HT-29 (cell line): ENCODE results near the gene DISP3. TPM values are rescaled to one million over a fixed set of nuclear protein-coding genes. Genes with fewer than 3 reads are reported as not detected.

ENCODE experiments used
- DNase-seq: peaks from one replicate; pipeline ENCODE4 v3.0.0-alpha.2; 2015; ENCODE audit warnings: low spot score
- total RNA-seq: library from RNA; depleted of rRNA; stranded (reverse); fragments of >200 nt; shearing (Covaris generic); gene quantifications from 2 replicates; pipeline ENCODE4 v1.2.3, GENCODE V29; 2014

The DISP3 gene
- total RNA-seq, 1 experiment from 2014 or later: 0.05 TPM

DNA sequence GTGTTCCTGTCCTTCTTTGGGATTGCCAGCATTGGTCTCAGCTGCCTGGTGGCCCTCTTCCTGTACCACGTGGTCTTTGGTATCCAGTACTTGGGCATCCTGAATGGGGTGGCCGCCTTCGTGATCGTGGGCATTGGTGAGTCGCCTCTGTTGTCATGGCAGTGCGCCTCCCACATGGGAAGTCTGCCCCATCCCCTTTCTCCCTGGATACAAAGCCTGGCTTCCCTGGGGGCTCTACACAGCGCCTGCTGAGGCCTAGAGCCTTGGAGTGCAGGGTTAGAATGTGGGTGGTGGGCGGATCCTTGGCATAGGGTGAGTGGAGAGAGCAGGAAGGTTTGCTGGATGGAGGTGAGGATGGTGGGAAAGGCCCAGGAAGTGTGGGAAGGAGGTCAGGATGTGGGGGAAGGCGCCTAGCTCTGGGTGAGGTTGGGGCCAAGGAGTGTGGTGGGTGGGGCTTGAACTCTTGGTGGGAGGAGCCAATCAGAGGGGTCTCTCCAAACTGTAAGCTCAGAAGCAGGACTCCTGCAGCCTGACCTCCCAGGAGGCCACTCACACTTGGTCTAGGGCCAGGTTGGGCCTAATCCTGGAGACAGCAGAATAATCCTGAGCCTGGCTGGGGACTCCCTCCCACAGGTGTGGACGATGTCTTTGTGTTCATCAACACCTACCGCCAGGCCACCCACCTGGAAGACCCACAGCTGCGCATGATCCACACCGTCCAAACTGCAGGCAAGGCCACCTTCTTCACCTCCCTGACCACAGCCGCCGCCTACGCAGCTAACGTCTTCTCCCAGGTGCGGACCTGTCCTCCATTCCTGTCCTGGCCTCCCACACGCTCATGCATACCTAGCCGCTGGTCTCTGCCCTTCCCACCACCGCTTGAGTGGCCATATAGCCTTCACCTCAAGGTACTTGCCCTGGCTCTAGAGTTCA, 36.7 kb downstream of the DISP3 start:
- no peak for DNase-seq

DNA sequence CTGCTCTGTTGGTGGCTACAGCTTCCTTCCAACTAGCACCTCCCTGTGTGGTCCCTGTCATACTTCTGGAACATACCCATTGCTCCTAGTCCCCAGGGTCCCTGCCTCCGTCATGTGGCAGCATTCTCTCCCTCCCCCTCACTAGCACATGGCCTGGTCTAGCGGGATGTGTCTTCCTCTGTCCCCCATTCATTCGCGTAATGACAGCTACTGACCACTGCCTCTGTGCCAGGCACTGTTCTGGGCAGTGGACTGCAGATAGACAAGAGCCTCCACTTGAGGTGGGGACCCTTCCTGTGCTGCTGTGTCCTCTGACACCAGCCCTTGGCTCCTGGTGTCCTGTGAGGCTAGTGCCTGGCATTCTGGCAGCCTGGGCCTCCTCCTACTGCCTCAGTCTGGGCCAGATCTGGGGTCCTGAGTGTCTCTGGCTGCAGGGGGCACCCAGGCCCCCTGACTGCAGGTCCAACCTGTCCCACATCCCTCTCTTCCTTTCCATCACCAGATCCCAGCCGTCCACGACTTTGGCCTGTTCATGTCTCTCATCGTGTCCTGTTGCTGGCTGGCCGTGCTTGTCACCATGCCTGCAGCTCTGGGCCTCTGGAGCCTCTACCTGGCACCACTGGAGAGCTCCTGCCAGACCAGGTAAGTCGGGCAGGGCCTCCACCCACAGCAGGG, 38.1 kb downstream of the DISP3 start:
- no peak for DNase-seq

DNA sequence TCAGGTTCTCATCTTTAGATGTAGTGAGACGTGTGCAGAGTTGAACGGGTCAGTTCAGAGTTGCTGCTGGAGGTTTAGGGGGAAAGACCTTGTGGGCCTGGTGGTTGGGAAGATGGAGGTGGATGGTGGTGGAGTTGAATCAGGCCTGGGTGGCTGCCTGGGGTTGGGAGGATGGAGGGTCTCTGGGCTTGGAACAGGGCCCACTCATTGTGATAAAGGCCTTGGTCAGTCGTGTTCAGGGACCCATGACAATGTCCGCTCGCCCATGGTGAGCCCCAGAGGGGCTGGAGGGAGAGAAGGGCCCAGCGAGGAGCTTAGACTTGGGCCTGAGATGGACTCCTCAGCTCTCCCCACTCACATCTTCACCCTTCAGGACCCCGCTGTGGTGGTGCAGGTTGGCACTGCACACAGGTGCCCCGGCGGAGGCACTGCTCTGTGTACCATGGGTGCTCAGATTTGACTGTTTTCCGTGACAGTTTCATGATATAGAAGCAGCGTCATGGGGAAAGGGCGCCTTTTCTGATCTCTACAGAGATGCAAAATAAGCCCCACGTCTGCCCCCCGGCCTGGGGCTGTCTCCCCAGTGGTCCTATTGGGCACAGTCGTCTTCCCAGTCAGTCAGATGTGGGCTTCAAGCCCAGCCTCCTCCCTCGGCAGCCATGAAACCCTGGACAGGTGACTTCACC, 39.2 kb downstream of the DISP3 start:
- no peak for DNase-seq

DNA sequence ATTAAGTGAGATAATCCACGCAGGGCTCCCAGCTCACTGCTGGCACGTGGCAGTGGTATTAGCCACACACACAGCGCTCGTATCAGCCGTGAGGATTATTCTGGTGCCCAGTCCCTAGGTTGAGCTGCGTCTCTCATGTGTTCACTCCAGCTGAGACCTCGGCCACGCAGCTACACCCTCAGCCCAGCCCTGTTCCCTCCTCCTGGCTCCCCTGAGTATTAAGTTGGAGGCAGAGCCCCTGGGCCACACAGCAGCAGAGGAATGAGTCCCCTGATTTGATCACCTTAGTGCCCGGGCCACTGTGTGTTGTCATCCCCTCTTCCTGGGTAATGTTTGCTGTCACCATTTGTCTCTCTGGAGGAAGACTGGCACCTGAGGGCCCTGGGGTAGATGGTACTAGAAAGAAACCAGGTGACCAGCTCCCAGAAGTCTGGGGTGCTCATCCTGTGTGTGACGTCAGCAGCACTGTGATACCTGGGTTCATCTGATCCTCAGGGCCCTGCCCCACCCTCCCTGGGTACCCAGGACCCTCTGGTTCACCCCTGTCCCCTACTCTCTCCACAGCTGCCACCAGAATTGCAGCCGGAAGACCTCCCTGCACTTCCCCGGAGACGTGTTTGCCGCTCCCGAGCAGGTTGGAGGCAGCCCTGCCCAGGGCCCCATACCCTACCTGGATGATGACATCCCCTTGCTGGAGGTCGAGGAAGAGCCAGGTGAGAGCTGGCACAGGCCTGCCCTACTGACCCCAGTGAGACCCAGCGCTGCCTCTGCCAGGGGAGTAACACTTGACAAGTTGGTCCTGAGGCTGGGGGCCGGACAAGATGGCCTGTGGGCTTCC, 40.1 kb downstream of the DISP3 start:
- no peak for DNase-seq

DNA sequence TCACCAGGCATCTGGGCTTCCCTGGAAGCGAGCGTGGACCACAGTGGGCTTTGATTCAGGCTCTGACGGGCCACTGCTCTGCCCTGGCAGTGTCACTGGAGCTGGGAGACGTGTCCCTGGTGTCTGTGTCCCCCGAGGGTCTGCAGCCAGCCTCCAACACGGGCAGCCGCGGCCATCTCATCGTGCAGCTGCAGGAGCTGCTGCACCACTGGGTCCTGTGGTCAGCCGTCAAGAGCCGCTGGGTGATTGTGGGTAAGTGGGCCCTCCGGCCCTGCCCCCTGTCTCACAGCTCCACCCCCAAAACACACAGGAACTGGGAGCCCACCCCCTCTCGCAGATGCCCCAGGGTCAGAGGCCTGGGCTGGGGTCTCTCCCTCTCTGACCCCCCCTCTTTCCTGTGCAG, 40.7 kb downstream of the DISP3 start:
- DNase-seq: no peak

DNA sequence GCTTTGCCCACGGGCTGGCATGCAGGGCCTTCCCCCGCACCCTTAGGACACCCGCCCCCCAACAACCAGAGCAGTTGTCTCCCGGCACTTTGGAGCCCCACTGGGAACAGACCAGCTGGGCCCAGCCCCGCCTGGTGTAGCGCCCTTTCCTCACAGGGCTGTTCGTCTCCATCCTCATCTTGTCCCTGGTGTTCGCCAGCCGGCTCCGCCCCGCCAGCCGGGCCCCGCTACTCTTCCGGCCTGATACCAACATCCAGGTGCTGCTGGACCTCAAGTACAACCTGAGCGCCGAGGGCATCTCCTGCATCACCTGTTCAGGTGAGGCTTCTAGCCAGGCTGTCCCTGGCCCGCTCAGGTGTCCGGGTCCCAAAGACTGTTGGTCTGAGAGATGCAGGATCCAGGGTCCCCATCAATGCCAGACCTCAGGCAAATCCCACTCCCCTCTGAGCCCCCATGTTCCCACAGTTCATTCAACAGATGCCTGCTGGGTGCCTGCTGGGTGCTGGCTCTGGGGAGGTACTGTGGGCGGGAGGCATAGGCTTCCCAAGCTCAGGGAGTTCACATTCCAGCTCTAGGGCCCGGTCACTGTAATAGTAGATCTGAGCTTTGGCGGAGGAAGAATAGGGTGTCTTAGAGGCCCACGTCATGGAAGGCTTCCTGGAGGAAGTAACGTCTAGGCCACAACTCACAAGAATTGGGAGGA, 41.7 kb downstream of the DISP3 start:
- no peak for DNase-seq

DNA sequence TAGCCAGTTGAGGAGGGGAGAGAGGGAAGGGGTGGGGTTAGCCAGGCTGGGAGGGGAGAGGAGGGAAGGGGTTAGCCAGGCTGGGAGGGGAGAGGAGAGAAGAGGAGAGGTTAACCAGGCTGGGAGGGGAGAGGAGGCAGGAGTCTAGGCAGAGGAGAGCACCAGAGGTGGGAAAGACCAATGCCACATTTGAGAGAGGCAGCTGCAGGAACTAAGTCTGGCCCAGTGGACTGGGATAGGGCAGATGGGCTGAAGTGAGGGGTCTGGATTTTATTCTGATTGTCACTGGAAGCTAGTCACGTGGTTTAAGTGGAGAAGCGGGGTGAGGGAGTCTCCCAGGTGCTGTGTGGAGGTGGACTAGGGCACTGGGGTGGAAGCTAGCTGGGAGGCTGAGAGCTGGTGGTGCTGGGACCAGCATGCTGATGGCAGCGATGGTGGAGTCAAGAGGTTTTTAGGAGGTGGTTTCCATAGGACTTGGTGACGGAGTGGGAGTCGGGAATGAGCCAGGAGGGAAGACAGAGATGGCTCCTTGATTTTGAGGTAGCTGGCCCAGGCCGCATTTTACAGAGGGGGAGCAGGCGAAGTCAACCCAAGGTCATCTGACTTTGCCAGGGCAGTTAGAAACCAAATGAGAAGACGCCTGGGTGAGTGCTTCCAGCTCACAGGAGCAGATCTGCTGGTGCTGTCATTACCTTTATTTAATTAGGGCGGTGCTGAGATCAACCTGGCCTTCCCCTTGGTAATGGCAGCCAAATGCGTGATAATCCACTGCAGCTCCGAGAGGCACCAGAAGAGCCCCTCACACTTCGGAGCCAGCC, 42.8 kb downstream of the DISP3 start:
- DNase-seq: no peak

DNA sequence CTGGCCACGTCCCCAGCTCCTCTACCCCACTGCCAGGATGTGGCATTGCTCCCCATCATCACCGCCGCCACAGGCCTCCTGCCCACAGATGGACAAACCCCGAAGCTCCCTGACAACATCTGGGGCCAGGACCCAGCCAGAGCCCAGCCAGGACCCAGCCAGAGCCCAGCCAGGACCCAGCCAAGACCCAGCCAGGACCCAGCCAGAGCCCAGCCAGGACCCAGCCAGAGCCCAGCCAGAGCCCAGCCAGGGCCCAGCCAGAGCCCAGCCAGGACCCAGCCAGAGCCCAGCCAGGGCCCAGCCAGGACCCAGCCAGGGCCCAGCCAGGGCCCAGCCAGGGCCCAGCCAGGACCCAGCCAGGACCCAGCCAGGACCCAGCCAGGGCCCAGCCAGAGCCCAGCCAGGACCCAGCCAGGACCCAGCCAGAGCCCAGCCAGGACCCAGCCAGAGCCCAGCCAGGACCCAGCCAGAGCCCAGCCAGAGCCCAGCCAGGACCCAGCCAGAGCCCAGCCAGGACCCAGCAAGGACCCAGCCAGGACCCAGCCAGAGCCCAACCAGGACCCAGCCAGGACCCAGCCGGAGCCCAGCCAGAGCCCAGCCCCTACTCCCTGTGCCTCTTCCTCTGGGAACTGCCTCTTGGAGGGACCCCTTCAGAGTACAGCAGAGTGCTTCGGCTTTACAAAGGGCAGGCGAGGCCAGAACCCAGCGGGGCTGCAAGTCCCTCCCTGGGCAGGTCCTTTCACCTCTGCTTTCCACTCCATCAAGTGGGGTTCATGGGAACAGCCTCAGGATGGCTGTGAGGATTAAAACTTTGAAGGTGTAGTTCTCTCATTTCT, 43.7 kb downstream of the DISP3 start:
- no peak for DNase-seq

DNA sequence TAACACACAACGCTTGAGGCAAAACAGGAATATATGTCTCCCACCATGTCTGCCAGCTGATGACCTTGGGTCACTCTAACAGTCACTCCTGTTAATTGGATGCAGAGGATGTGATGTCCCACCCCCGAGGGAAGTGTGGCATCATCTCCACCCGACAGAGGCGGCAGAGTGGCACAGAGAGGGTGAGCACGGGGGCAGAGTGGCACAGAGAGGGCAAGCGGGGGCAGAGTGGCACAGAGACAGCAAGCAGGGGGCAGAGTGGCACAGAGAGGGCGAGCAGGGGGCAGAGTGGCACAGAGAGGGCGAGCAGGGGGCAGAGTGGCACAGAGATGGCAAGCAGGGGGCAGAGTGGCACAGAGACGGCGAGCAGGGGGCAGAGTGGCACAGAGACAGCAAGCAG, 44.3 kb downstream of the DISP3 start:
- DNase-seq: no peak

DNA sequence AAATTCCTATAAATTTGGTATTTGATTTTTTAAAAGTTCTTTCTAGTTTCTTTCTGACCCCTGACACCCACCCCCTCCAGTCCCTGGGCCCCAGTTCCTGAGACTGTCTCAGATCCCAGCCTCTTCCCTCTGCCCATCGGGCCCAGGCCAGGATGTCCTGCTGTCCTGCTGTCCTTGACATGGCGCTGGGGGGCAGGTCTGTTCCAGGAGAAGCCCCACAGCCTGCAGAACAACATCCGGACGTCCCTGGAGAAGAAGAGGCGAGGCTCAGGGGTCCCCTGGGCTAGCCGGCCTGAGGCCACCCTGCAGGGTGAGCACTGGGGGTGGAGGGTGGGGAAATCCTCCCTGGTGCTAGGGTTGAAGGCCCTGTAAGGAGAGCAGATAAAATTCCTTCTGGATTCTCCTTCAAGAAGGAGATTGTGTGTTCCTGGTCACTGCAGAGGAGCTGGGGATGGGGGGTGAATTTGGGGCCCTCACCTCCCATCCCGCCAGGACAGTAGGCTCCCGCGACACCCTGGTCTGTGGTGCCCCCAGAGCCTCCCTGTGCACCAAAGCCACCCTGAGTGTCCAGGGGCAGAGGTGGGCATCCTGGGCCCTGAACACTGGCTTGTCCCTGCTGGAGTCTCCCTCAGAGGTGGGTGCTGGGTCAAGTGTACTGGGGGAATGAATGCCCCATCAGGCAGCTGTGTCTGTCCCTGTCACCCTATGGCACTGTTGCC, 45.0 kb downstream of the DISP3 start:
- no peak for DNase-seq

DNA sequence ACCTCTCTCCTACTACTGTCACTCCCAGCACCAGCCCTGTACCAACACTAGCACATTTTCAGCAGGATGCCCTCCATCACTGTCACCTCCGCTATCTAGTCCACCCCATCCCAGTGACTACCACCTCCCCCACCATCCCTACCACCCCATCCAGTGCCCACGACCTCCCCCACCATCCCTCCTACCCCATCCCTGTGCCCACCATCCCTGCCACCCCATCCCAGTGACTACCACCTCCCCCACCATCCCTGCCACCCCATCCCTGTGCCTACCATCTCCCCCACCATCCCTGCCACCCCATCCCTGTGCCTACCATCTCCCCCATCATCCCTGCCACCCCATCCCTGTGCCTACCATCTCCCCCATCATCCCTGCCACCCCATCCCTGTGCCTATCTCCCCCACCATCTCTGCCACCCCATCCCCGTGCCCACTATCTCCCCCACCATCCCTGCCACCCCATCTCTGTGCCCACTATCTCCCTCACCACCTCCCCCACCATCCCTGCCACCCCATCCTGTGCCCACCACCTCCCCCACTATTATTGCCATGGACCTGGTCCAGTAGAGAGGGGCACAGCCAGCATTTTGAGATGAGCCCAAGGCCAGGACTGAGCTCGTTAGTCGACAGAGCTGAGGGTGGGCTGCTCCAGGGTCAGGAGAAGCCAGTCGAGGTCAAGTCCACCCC, 45.7 kb downstream of the DISP3 start:
- no peak for DNase-seq

DNA sequence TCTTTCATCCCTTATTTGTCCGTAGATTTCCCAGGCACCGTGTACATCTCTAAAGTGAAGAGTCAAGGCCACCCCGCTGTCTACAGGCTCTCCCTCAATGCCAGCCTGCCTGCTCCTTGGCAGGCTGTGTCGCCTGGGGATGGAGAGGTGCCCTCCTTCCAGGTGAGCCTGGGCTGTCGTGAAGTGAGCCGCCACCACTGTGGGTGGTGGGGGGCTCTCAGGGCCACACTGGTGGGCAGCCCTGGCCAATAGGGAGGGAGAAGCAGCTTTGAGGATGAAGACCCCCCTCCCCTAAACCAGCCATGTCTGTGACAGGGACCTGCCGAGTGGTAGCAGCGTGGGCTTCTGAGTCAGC, 46.2 kb downstream of the DISP3 start:
- no peak for DNase-seq

DNA sequence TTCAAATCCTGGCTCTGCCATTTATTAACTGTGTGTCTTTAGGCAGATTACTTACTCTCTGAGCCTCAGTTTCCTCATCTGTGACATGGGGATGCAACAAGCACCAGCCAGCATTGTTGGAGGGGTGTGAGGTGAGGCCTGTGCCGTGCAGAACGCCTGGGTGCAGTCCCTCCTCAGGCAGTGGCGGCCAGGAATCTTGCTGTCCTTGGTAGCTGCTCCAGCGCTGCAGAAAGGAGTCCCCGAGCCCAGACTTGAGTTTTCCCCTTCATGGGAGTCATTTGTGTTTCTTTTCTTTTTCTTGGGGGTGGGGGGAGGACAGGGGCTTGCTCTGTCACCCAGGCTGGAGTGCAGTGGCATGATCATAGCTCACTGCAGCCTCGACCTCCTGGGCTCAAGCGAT, 46.6 kb downstream of the DISP3 start:
- no peak for DNase-seq

DNA sequence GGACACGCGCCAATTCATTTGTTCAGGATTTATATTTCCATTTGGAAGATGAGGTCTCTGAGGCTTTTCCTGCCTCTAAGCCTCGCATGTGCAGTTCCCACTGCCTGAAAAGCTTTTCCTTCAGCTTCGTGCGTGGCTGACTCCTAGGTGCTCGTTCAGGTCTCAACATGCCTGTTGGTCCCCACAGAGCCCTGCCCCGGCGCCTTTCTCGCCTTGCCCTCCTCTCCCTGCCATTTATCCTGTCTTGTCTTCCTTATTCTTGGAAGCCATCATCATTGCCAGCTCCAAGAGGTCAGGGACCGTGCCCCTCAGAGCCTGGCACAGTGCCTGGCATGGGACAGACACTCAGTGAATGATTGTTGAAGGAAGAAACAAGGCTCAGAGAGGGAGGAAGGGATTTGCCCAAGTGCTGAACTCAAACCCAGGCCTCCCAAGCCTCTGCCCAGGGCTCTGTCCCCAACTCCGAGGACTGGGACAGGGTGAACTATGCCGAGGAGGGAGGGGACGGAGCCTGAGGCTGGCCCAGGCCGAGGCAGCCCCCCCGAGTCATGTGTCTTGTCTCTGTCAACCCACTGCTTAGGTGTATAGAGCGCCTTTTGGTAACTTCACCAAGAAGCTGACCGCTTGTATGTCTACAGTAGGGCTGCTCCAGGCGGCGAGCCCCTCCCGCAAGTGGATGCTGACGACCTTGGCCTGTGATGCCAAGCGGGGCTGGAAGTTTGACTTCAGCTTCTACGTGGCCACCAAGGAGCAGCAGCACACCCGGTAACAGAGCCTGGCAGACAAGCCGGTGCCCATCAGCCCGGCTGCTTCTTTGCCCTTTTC, 47.3 kb downstream of the DISP3 start:
- DNase-seq: no peak

DNA sequence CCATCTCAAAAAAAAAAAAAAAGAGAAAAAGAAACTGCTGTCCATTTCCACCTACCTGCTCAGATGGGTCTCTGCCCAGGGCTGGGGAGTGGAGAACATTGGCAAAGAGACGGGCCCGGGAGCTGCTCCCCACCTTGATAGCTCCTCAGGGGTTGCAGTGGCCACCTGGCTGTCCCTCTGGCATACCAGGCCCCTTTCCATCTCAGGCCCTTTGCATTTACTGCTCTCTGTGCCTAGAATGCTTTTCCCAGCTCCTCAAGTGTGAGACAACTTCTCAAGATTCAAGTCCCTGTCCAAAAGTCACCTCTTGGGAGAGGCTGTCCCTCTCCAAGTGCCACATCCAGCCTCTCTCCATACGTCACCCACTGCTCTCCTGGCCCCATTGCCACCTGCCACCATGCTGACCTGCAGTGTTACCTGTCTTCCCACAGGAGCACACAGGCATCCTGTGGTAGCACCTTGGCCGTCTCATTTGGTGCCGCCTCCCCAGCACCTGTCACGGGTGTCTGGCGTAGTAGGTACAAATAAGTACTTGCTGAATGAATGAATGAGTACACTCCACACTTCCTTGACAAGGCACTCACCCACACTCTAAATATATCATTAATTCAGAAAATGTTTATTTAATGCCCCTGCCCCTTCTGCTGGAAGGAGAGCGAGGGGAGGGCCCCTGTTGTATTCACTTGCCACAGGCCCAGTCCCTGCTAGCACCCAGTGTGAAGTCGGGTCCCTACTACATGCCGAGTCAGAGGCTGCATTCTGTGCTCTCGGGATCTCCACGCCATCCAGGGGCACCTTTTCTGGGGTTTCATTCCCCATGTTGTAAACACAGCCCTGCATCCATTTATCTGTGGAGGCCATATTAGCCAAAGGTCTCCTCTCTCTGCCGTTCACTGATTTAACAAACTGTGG, 48.8 kb downstream of the DISP3 start:
- no peak for DNase-seq
